Osteocyte (in vitro differentiated cells): ENCODE data around the gene LRRC37A. TPM values are rescaled to one million over a fixed set of nuclear protein-coding genes. Genes with fewer than 3 reads are reported as not detected.
A peak's percentile ranks its signal among the peaks of the same experiment; 100 is the strongest.
"Not testable (repeated sequence)": the region's sequence is repeated elsewhere in the genome, so short reads cannot be mapped to it uniquely, and the experiment has no call there.

Experiments used
- DNase-seq: peaks from one replicate; pipeline ENCODE4 v3.0.0; 2021; ENCODE audit warnings: mixed read lengths; ENCODE audit not compliant: unreplicated experiment; ENCODE audit errors: extremely low spot score
- H3K27ac Mint-ChIP-seq: one replicate; pipeline ENCODE4 v1.8.0; 2021; ENCODE audit warnings: mild to moderate bottlenecking, mixed read lengths; ENCODE audit not compliant: unreplicated experiment
- H3K27me3 Mint-ChIP-seq: one replicate; pipeline ENCODE4 v1.8.0; 2021; ENCODE audit warnings: mixed read lengths; ENCODE audit not compliant: unreplicated experiment
- H3K36me3 Mint-ChIP-seq: one replicate; pipeline ENCODE4 v1.8.0; 2021; ENCODE audit warnings: mixed read lengths; ENCODE audit not compliant: unreplicated experiment
- H3K4me1 Mint-ChIP-seq: one replicate; pipeline ENCODE4 v1.8.0; 2021; ENCODE audit warnings: mixed read lengths; ENCODE audit not compliant: unreplicated experiment
- H3K4me3 Mint-ChIP-seq: one replicate; pipeline ENCODE4 v1.8.0; 2021; ENCODE audit warnings: mild to moderate bottlenecking, moderate library complexity, mixed read lengths; ENCODE audit not compliant: unreplicated experiment
- H3K9me3 Mint-ChIP-seq: one replicate; pipeline ENCODE4 v1.8.0; 2021; ENCODE audit warnings: mixed read lengths; ENCODE audit not compliant: unreplicated experiment
- CTCF ChIP-seq: fragments of 200-600 bp; sonication (generic); IDR thresholded peaks from 2 replicates; pipeline ENCODE4 v1.5.0; 2021; ENCODE audit warnings: antibody characterized with exemption, mild to moderate bottlenecking, moderate library complexity
- long read RNA-seq: library from polyadenylated mRNA; unstranded; transcript quantifications from one replicate; pipeline ENCODE4 v2.0.0, GENCODE V29; 2021
- total RNA-seq: library from RNA; stranded (reverse); gene quantifications from 2 replicates; pipeline ENCODE4 v1.2.1, GENCODE V29; 2021

The LRRC37A gene
- total RNA-seq, result 3.5 and 4.1 TPM in 2 replicates
- long read RNA-seq, partial matches to known transcripts, result 0 of 1 reads
- long read RNA-seq, other reads (novel, unspliced or antisense), result 1 of 1 reads

DNA sequence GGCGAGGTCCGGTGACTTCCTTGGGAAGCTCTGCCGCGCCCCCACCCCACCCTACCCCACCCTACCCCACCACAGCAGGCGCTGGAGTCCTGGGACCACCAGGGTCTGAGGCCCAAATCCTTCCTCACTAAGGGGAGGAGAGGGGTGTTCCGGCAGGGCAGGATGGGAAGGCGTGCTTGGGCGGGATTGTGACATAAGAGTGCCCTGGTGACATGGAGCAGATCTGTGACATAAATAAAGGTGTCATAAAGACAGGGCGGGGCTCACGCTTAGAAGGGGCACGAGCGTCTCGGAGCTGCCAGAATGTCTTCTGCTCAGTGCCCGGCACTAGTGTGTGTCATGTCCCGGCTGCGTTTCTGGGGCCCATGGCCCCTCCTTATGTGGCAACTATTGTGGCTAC is at the start of gene LRRC37A:
LRRC37A (plus strand) TSS at position 301 of the 400 bp plus-strand sequence; CDS start at position 304, 3 bp downstream.
- not testable (repeated sequence) for H3K27me3 Mint-ChIP-seq, H3K4me3 Mint-ChIP-seq, H3K9me3 Mint-ChIP-seq, H3K27ac Mint-ChIP-seq, H3K36me3 Mint-ChIP-seq, DNase-seq, H3K4me1 Mint-ChIP-seq

DNA sequence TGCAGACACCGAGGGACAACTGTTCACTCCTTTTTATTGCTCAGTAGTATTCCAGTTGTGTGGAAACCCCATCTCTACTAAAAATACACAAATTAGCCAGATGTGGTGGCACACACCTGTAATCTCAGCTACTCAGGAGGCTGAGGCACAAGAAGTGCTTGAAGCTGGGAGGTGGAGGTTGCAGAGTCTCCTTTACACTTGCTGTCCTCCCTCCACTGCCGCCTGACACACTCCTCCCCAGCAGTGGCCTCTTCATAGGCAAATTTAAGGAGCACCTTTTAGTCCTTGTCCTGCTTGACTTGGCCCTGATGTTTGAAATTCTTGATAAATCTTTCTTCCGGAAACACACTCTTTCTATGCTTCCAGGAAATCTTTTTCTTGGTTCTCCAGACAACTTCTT is 45.8 kb upstream of the LRRC37A start:
- H3K9me3 Mint-ChIP-seq, H3K36me3 Mint-ChIP-seq, H3K27ac Mint-ChIP-seq, H3K4me1 Mint-ChIP-seq, H3K4me3 Mint-ChIP-seq, DNase-seq, H3K27me3 Mint-ChIP-seq: not testable (repeated sequence)

- not testable (repeated sequence) for H3K4me1 Mint-ChIP-seq, H3K27me3 Mint-ChIP-seq, H3K36me3 Mint-ChIP-seq, H3K4me3 Mint-ChIP-seq, H3K27ac Mint-ChIP-seq, DNase-seq, H3K9me3 Mint-ChIP-seq
Observed at GRCh38 chr17:46252804-46253203, 42.1 kb upstream of the LRRC37A start.

DNA sequence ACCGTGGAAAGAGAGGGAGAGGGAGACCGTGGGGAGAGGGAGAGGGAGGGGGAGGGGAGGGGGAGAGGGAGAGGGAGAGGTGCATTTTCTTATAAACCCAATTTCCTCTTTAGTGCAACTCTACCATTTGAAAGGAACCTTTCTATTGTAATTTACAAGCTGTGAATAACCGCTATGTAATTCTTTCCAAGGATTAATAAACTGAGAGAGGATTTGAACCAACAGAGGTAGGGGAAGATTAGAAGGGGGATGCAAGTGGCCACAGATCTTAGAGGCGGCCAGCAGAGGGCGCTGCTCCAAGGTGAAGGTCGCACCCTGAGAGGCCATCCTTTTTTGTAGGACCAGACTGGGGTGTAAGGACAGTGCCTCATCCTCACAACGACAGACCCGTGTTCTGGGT is 41.2 kb upstream of the LRRC37A start:
- not testable (repeated sequence) for H3K27ac Mint-ChIP-seq, H3K36me3 Mint-ChIP-seq, H3K4me1 Mint-ChIP-seq, H3K9me3 Mint-ChIP-seq, H3K27me3 Mint-ChIP-seq, H3K4me3 Mint-ChIP-seq
- peak; percentile 86 for DNase-seq
- peak; percentile 63 for TF ChIP-seq CTCF

- DNase-seq, H3K4me1 Mint-ChIP-seq, H3K9me3 Mint-ChIP-seq, H3K27ac Mint-ChIP-seq, H3K36me3 Mint-ChIP-seq, H3K4me3 Mint-ChIP-seq, H3K27me3 Mint-ChIP-seq: not testable (repeated sequence)
Observed at GRCh38 chr17:46254215-46254614, 40.7 kb upstream of the LRRC37A start.

- not testable (repeated sequence) for DNase-seq, H3K9me3 Mint-ChIP-seq, H3K27ac Mint-ChIP-seq, H3K27me3 Mint-ChIP-seq, H3K4me3 Mint-ChIP-seq, H3K36me3 Mint-ChIP-seq, H3K4me1 Mint-ChIP-seq
Observed at GRCh38 chr17:46256369-46256768, 38.6 kb upstream of the LRRC37A start.

DNA sequence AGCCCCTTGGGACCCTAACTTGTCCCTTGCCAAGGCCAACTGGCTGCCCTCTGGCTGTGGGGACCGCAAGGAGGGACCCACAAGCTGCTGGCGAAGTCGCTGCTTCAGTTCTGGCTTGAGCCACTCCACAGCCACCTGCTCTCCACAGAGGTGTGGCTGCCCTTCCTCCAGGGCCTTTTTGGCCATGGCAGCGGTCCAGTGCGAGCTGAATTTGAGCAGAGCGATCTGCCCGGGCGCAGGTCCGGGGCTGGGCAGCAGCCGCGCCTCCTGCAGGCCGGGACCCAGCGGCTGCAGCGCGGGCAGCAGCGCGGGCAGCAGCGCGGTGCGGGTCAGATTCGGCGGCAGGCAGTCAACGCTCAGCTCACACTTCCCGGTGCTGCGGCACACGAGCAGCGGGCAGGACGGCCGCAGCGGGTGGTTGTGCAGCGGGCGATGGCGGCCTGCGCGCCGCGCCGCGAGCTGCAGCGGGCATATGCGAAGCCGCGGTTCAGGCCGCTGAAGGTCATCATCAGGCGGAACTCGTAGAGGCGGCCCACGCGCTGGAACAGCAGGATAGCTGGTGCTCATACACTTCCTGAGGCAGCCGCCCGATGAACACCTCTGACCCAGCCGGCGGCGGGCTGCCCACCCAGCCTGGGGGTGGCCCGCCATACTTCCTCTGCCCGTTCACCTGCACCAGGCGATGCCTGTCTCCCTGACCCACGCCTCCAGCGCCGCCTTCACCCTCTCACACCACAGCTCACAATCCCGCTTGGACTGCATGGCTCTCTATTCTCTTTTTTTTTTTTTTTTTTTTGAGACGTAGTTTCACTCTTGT is 34.9 kb upstream of the LRRC37A start:
- not testable (repeated sequence) for H3K36me3 Mint-ChIP-seq, H3K9me3 Mint-ChIP-seq, H3K4me1 Mint-ChIP-seq, DNase-seq, H3K27ac Mint-ChIP-seq, H3K27me3 Mint-ChIP-seq
- TF ChIP-seq CTCF, result peak; percentile 44
- peak overlapping the region; percentile 70 for H3K4me3 Mint-ChIP-seq
